CD14-positive monocyte (primary cell): Measurements from ENCODE around the gene LYPLA2. TPM values are rescaled to one million over a fixed set of nuclear protein-coding genes. Genes with fewer than 3 reads are reported as not detected.

Experiments used
- DNase-seq, 3 donors: peaks; one replicate each; pipeline ENCODE4 v3.0.0-alpha.2; 2011 to 2022
- H2AFZ ChIP-seq: 2 replicates; pipeline ENCODE4 v1.6.0; 2012; ENCODE audit warnings: mild to moderate bottlenecking, low read depth, low read length, inconsistent platforms; ENCODE audit not compliant: insufficient read depth, poor library complexity, severe bottlenecking
- H3K27ac ChIP-seq, 2 donors: 1 replicate in 1 of 2; 2 replicates in 1 of 2; pipeline ENCODE4 v1.5.1; 2012 to 2013; ENCODE audit warnings: low read length in 2 of 2, control low read depth in 1 of 2, inconsistent platforms in 1 of 2, low read depth in 1 of 2, mild to moderate bottlenecking in 1 of 2
- H3K27me3 ChIP-seq, 2 donors: one replicate each; pipeline versions ENCODE4 v1.6.0 to v1.6.1; 2011 to 2013; ENCODE audit warnings: low read length in 2 of 2; ENCODE audit not compliant: control insufficient read depth in 2 of 2, insufficient read depth in 2 of 2
- H3K36me3 ChIP-seq, 2 donors: replicated peaks in 1 of 2; 1 replicate in 1 of 2; 2 replicates in 1 of 2; pipeline versions ENCODE4 v1.5.1 to v1.6.1; 2012 to 2013; ENCODE audit warnings: low read length in 2 of 2, control low read depth in 1 of 2, inconsistent platforms in 1 of 2, mild to moderate bottlenecking in 1 of 2; ENCODE audit not compliant: insufficient read depth in 2 of 2, control insufficient read depth in 1 of 2
- H3K4me1 ChIP-seq, 2 donors: 1 replicate in 1 of 2; 2 replicates in 1 of 2; pipeline versions ENCODE4 v1.5.1 to v1.6.1; 2012 to 2013; ENCODE audit warnings: low read length in 2 of 2, control low read depth in 1 of 2, inconsistent platforms in 1 of 2, mild to moderate bottlenecking in 1 of 2, moderate library complexity in 1 of 2; ENCODE audit not compliant: insufficient read depth in 2 of 2, control insufficient read depth in 1 of 2
- H3K4me2 ChIP-seq: replicated peaks from 2 replicates; pipeline ENCODE3; 2012; ENCODE audit warnings: low read length, moderate library complexity, mild to moderate bottlenecking; ENCODE audit not compliant: poor library complexity, severe bottlenecking; ENCODE audit errors: extremely low read depth
- H3K4me3 ChIP-seq, 3 experiments: fragments of 200-600 bp in 1 of 3; sonication (generic) in 1 of 3; replicated peaks in 1 of 3; 1 replicate in 2 of 3; 2 replicates in 1 of 3; pipeline ENCODE4 v1.5.1; 2011 to 2013; ENCODE audit warnings: low read length in 3 of 3, mild to moderate bottlenecking in 3 of 3, control low read depth in 2 of 3, low read depth in 2 of 3, inconsistent platforms in 1 of 3, moderate library complexity in 1 of 3
- H3K79me2 ChIP-seq: 2 replicates; pipeline ENCODE4 v1.6.0; 2012; ENCODE audit warnings: mild to moderate bottlenecking, control low read depth, inconsistent platforms, low read length, moderate library complexity; ENCODE audit not compliant: insufficient read depth
- H3K9ac ChIP-seq: 2 replicates; pipeline ENCODE4 v1.6.0; 2017; ENCODE audit warnings: low read length, mild to moderate bottlenecking; ENCODE audit not compliant: insufficient read depth, poor library complexity, severe bottlenecking
- H3K9me3 ChIP-seq, 2 donors: replicated peaks in 1 of 2; 1 replicate in 1 of 2; 2 replicates in 1 of 2; pipeline versions ENCODE4 v1.5.1 to v1.6.1; 2012 to 2013; ENCODE audit warnings: low read length in 2 of 2, control low read depth in 1 of 2; ENCODE audit not compliant: control insufficient read depth in 1 of 2, insufficient read depth in 1 of 2
- H4K20me1 ChIP-seq: 2 replicates; pipeline ENCODE4 v1.6.0; 2012; ENCODE audit warnings: mild to moderate bottlenecking, low read length, control low read depth, moderate library complexity; ENCODE audit not compliant: insufficient read depth
- H3K27ac Mint-ChIP-seq, 7 donors: one replicate each; pipeline ENCODE4 v1.8.0; 2020; ENCODE audit warnings: mild to moderate bottlenecking in 7 of 7, mixed read lengths in 7 of 7, moderate library complexity in 6 of 7, inconsistent platforms in 2 of 7
- H3K27me3 Mint-ChIP-seq, 3 donors: one replicate each; pipeline ENCODE4 v1.8.0; 2021 to 2022; ENCODE audit warnings: low read depth in 3 of 3, mild to moderate bottlenecking in 3 of 3, mixed read lengths in 3 of 3, moderate library complexity in 3 of 3, inconsistent platforms in 1 of 3
- H3K36me3 Mint-ChIP-seq, 2 donors: one replicate each; pipeline ENCODE4 v1.8.0; 2020; ENCODE audit warnings: mixed read lengths in 2 of 2, inconsistent platforms in 1 of 2, mild to moderate bottlenecking in 1 of 2
- H3K4me1 Mint-ChIP-seq: one replicate; pipeline ENCODE4 v1.8.0; 2020; ENCODE audit warnings: mild to moderate bottlenecking, mixed read lengths
- H3K4me3 Mint-ChIP-seq, 2 donors: one replicate each; pipeline ENCODE4 v1.8.0; 2020; ENCODE audit warnings: mild to moderate bottlenecking in 2 of 2, mixed read lengths in 2 of 2, moderate library complexity in 1 of 2
- H3K9me3 Mint-ChIP-seq, 7 donors: one replicate each; pipeline ENCODE4 v1.8.0; 2020 to 2022; ENCODE audit warnings: mixed read lengths in 7 of 7, mild to moderate bottlenecking in 6 of 7, moderate library complexity in 6 of 7, inconsistent platforms in 2 of 7
- WGBS: methylation state at CpG from one replicate; pipeline ENCODE4 v1.1.5; 2013; ENCODE audit warnings: missing lambda C conversion rate; ENCODE audit not compliant: insufficient coverage; 5-methylcytosine and 5-hydroxymethylcytosine counted together
- intact Hi-C, 2 donors: fragments of 100-400 bp; cut with micrococcal nuclease; formaldehyde crosslinking; loops; one replicate each; pipeline versions ENCODE4 v1.15.0 to v1.15.1; 2023
- polyA plus RNA-seq, 3 donors: library from polyadenylated mRNA; depleted of rRNA in 1 of 3; unstranded in 2 of 3; stranded (reverse) in 1 of 3; fragments of 300-500 nt in 2 of 3; fragments of >200 nt in 1 of 3; fragmentation: Illumina TruSeq in 2 of 3; gene quantifications; 1 replicate in 2 of 3; 2 replicates in 1 of 3; pipeline ENCODE4 v1.2.3, GENCODE V29; 2012 to 2021
- TF ChIP-seq, protein P1 (sequence below): fragments of 200-600 bp; IDR thresholded peaks from one replicate; pipeline ENCODE4 v1.8.0; 2022; ENCODE audit warnings: antibody characterized with exemption, mild to moderate bottlenecking

The LYPLA2 gene
- polyA plus RNA-seq, 3 donors, result 68.3 to 86.7 (median 74.1) TPM

- H3K27ac Mint-ChIP-seq, result peak overlapping the region; percentile 84 to 95 (median 91)
These were observed 16.5 kb downstream of the LYPLA2 start for GRCh38 chr1:23807453-23807852.

DNA sequence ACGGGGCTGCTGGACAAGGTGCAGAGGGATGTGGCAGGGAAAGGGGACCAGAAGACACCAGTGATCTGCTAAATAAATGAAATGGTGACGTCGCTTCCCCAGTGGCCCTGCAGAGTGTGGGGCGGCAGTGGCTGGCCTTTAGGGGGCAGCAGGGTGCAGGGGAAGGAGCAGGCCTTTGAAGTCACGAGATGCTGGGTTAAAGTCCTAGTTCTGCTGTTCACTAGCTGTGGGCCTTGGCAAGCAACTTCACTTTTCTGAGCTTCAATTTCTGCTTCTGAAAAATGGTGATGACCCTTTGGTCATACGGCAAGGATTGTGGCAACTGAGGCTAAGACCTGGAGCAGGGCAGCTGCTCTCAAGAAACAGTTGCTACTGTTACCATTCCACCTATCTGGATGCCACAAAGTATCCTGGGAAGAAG lies 18.8 kb downstream of the LYPLA2 start:
- H3K27me3 Mint-ChIP-seq, result peaks cover 0 to 3% (median 0%) of the 10 kb centered on the region in 3 donors

More at GRCh38 chr1:23807453-23807852, 16.5 kb downstream of the LYPLA2 start:
- Histone ChIP-seq H3K27me3 (no peaks in the 10 kb centered on the region), H3K9me3 (no peaks in the 10 kb centered on the region), H4K20me1 (no peaks in the 10 kb centered on the region), H2AFZ (no peak overlapping the region), H3K4me1 (peaks cover 66 to 70% of the 10 kb centered on the region in 2 donors), H3K4me3 (peak overlapping the region in 1 of 3 experiments; percentile 31), H3K9ac (peak overlapping the region; percentile 24), H3K27ac (peak overlapping the region; percentile 58 to 77), H3K79me2 (no peaks in the 10 kb centered on the region), H3K4me2 (peak overlapping the region; percentile 37), H3K36me3 (peaks cover 5 to 34% of the 10 kb centered on the region in 2 donors)
- TF ChIP-seq, protein P1, sequence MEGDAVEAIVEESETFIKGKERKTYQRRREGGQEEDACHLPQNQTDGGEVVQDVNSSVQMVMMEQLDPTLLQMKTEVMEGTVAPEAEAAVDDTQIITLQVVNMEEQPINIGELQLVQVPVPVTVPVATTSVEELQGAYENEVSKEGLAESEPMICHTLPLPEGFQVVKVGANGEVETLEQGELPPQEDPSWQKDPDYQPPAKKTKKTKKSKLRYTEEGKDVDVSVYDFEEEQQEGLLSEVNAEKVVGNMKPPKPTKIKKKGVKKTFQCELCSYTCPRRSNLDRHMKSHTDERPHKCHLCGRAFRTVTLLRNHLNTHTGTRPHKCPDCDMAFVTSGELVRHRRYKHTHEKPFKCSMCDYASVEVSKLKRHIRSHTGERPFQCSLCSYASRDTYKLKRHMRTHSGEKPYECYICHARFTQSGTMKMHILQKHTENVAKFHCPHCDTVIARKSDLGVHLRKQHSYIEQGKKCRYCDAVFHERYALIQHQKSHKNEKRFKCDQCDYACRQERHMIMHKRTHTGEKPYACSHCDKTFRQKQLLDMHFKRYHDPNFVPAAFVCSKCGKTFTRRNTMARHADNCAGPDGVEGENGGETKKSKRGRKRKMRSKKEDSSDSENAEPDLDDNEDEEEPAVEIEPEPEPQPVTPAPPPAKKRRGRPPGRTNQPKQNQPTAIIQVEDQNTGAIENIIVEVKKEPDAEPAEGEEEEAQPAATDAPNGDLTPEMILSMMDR, result no peak
- Mint-ChIP-seq H3K4me3 (peak overlapping the region; percentile 7 to 35), H3K4me1 (peaks cover 70% of the 10 kb centered on the region), H3K27me3 (peaks cover 0 to 3% (median 0%) of the 10 kb centered on the region in 3 donors), H3K9me3 (no peaks in the 10 kb centered on the region), H3K36me3 (peaks cover 41 to 58% of the 10 kb centered on the region in 2 donors)
- 4% methylated on average over 3 of the region's 3 CpGs for WGBS
- intact Hi-C loops, result loop anchor here in 1 of 2 donors (10.0 kb wide), 1 partner anchor 107 kb away; the partner anchor contains the start of gene CNR2
- DNase-seq, result peak; percentile 65 to 79 (median 72)

More for the DNA sequence above, 18.8 kb downstream of the LYPLA2 start:
- TF ChIP-seq, protein P1, result peak; percentile 78
- H3K36me3 ChIP-seq, result peaks cover 12 to 35% of the 10 kb centered on the region in 2 donors
- H3K4me2 ChIP-seq, result peak overlapping the region; percentile 5
- peaks cover 53 to 57% of the 10 kb centered on the region in 2 donors for H3K4me1 ChIP-seq
- H3K27ac ChIP-seq, result peak overlapping the region; percentile 53 to 83
- H3K9ac ChIP-seq, result no peak overlapping the region
- Mint-ChIP-seq H3K4me1 (peaks cover 57% of the 10 kb centered on the region), H3K36me3 (peaks cover 44 to 62% of the 10 kb centered on the region in 2 donors), H3K9me3 (no peaks in the 10 kb centered on the region), H3K27ac (peak overlapping the region; percentile 84 to 96 (median 92)), H3K4me3 (no peak overlapping the region)
- peak; percentile 86 to 95 (median 91) for DNase-seq
- no peaks in the 10 kb centered on the region for H4K20me1 ChIP-seq
- no peaks in the 10 kb centered on the region for H3K27me3 ChIP-seq
- H2AFZ ChIP-seq, result no peak overlapping the region
- H3K9me3 ChIP-seq, result no peaks in the 10 kb centered on the region
- 13% methylated on average over 5 of the region's 6 CpGs for WGBS
- H3K79me2 ChIP-seq, result no peaks in the 10 kb centered on the region
- intact Hi-C loops, result loop anchor here (2.0 to 10.0 kb wide), 4 partner anchors 37 to 107 kb away; partner anchors contain the start of genes FUCA1 (in 2 of the 2) and CNR2 (in 1 of the 2)
- H3K4me3 ChIP-seq, result no peak overlapping the region
